Astrocyte of the hippocampus (primary cell): ENCODE results near the gene CLMP.
"Not testable (repeated sequence)": the region's sequence is repeated elsewhere in the genome, so short reads cannot be mapped to it uniquely, and the experiment has no call there.

ENCODE experiments used
- DNase-seq: peaks from one replicate; pipeline ENCODE4 v3.0.0; 2011; ENCODE audit warnings: low read depth, low spot score

The CLMP gene

DNA sequence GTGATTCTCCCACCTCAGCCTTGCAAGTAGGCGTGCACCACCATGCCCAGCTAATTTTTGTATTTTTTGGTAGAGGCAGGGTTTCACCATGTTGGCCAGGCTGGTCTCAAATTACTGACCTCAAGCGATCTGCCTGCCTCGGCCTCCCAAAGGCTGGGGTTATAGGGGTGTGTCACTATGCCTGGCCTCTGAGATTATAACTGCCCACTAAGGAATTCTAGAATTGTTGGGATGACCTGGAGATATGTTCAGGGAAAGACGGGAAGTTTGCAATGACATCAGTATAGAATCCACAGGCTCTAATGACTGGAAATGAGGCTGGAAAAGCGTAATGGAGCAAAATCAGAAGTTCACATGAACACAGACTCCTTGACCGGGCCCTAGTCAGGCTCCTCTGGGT is 62.2 kb downstream of the CLMP start:
- no peak for DNase-seq

- not testable (repeated sequence) for DNase-seq
Observed at GRCh38 chr11:123132034-123132766, 62.8 kb downstream of the CLMP start.

DNA sequence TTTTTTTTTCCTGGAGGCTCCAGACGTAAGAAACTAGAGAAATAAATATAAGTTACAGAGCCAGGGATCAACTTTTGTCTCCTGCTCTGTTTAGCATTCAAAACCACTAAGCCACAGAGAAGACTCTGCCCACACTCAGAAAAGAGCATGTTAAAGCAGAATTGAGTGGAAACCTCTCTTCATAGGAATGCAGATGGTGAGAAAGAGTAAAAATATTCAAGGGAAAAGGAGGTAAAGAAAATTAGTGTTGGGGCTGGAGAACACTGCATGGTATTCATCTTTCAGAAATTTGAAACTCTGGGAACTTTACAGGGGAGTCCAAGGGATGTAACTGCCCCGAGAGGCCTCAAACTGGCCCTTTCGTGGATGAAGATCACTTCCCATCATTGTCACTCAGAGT is 65.1 kb downstream of the CLMP start:
- peak; percentile 80 for DNase-seq

DNA sequence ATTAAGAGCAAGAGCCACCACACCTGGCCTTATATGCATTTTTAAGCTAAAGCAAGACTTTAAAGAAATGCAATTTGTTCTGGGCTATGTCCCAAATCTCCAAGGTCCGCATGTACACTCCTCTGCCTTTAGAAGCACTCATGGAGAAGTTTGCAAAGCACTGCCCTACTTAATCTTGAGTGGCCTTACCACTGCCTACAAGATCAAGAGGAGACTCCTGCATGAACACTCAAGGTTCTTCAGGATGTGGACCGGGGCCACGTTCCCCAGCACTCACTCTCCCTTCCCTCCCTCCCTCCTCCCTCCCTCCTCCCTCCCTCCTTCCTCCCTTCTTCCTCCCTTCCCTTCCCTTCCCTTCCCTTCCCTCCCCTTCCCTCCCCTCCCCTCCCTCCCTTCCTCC is 69.9 kb downstream of the CLMP start:
- no peak for DNase-seq

- no peak for DNase-seq
Observed at GRCh38 chr11:123122852-123123251, 72.2 kb downstream of the CLMP start.

- no peak for DNase-seq
Observed at GRCh38 chr11:123122341-123122740, 72.7 kb downstream of the CLMP start.

- DNase-seq, result no peak
Observed at GRCh38 chr11:123116486-123116885, 78.6 kb downstream of the CLMP start.

GRCh38 chr11:123111465-123111864 is 83.6 kb downstream of the CLMP start:
- peak; percentile 65 for DNase-seq

- DNase-seq, result no peak
Observed at GRCh38 chr11:123110397-123110796, 84.7 kb downstream of the CLMP start.

- DNase-seq, result no peak
Observed at GRCh38 chr11:123107945-123108495, 87.0 kb downstream of the CLMP start.

DNA sequence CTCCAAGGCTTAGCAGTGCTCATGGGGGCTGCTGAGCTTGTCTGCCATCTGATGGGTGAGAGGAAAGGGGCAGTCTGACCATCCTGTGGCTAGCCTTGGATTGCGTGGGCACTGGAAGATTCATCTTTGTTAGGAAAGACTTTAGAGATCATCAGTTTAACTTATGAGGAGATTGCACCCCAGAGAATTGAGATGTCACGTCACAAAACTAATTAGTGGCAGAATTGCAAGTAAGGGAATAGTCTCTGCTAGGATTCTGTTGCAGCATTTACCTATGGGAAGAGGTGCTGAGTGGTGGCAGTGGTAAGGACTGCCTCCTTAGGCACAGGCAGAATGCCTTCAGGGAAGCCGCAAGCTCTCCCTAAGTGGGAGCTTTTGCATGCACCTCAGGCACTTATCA is 90.4 kb downstream of the CLMP start:
- DNase-seq, result no peak

DNA sequence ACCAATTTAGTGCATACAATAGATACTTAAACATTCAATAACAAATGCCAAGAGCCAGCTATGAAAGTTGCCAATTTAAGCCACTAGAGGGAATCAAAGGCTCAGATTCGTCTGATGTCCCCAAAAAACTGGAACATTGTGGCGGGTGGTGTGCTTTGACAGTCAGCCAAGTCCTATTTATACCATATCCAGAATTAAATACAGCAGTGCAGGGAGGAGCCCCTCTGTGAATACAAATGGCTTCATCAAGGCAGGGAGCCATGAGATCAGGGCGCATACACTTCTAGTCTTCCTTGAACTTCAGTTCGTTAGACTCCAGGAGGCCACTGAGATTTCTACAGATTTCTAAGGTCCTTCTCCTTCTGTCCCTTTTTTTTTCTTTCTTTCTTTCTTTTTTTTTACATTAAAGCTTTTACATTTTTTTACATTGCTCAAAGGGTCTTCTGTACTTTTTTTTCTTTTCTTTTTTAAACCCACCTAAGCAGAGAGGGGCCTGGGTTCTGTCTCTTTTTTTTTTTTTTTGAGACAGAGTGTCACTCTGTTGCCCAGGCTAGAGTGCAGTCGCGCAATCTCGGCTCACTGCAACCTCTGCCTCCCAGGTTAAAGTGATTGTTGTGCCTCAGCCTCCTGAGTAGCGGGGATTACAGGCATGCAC is 91.6 kb downstream of the CLMP start:
- peak; percentile 73 for DNase-seq

- peak; percentile 16 for DNase-seq
Observed at GRCh38 chr11:123100379-123101085, 94.5 kb downstream of the CLMP start.

GRCh38 chr11:123098990-123099389 is 96.1 kb downstream of the CLMP start:
- no peak for DNase-seq

DNA sequence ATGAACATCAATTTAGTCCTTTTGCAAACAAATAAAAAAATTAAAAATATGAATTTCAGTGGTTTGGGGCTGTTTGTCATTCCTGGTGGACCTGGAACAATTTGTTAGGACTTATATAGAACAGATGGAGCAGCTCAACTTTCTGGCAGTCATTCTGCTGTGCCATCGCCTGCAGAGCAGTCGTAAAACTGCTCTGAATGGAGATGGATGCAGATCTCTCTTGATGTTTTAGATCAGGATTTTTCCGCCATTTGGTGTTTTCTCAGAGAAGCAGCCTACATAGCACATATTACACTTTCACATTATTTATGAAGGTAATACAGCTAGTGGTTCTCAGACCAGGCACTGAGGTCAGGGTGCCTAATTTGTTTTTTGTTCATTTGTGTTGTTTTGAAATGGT is 101.3 kb downstream of the CLMP start:
- no peak for DNase-seq

DNA sequence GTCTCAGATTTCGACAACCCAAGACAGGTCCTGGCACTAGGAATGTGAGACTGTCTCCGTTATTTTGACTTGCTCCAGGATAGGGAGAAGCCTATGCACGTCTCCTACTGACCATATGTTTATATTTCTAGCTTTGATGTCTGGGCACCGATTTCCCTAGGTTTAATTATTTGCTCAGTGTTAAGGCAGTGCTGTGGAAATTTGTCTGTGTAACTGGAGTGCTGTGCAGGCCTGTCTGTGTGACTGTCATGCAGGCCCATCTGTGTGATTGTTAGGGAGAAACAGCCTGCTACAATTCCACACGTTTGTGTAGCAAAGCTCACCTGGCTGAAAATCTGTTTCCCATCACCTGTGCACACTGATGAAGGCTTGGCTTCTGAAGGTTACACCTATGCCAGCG is 103.5 kb downstream of the CLMP start:
- no peak for DNase-seq

- not testable (repeated sequence) for DNase-seq
Observed at GRCh38 chr11:123090168-123090567, 104.9 kb downstream of the CLMP start.

- not testable (repeated sequence) for DNase-seq
Observed at GRCh38 chr11:123088896-123089295, 106.2 kb downstream of the CLMP start.

GRCh38 chr11:123087657-123088056 is 107.4 kb downstream of the CLMP start:
- DNase-seq, result not testable (repeated sequence)

- DNase-seq, result no peak
Observed at GRCh38 chr11:123086305-123086704, 108.7 kb downstream of the CLMP start.

DNA sequence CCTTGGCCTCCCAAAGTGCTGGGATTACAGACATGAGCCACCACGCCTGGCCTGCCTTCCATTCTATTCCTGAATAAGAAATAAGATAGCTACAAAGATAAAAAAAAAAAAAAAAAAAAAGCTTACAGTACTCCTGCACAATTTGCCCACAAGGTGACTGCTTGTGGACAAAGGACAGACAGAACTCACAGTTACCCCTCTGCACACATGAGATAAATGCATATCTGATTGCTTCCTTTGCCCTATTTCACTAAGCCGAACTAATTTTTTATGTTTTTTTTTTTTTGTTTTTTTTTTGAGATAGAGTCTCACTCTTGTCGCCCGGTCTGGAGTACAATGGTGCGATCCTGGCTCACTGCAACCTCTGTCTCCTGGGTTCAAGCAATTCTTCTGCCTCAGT is 109.6 kb downstream of the CLMP start:
- DNase-seq, result no peak

GRCh38 chr11:123084454-123084853 is 110.6 kb downstream of the CLMP start:
- no peak for DNase-seq
